ENCODE measurements around the gene NSUN6. TPM values are rescaled to one million over a fixed set of nuclear protein-coding genes. Genes with fewer than 3 reads are reported as not detected.
"Not testable (repeated sequence)": the region's sequence is repeated elsewhere in the genome, so short reads cannot be mapped to it uniquely, and the experiment has no call there.

Gene NSUN6
- total and polyA plus RNA-seq, 4 donors, result 4.1 to 13.5 (median 10.5) TPM

- Histone ChIP-seq H3K4me1 (ENCODE audit: control insufficient read depth in 1 of 2, insufficient read depth in 2 of 2, low read length in 2 of 2) (peaks cover 0 to 6% of the 10 kb centered on the region in 2 donors), H3K9me3 (ENCODE audit: control insufficient read depth, low read length) (no peaks in the 10 kb centered on the region), H3K36me3 (ENCODE audit: control insufficient read depth in 1 of 2, insufficient read depth in 2 of 2, low read length in 1 of 2) (no peaks in the 10 kb centered on the region), H3K4me3 (ENCODE audit: low read length in 2 of 2) (no peak overlapping the region), H3K27ac (ENCODE audit: low read depth in 1 of 2, low read length in 2 of 2) (no peak overlapping the region), H3K27me3 (ENCODE audit: control insufficient read depth in 1 of 2, insufficient read depth in 2 of 2, low read length in 1 of 2) (no peaks in the 10 kb centered on the region)
- ATAC-seq (ENCODE audit: low FRiP score) (no peak), DNase-seq (no peak)
- 42 to 48% methylated on average over 5 of the region's 5 CpGs for WGBS, 2 donors
- intact Hi-C loops (cut with DNase I), result no loop called here
These were observed 67.7 kb downstream of the NSUN6 start for GRCh38 chr10:18583575-18584270.

- Histone ChIP-seq H3K9me3 (ENCODE audit: control insufficient read depth, low read length) (no peaks in the 10 kb centered on the region), H3K4me1 (ENCODE audit: control insufficient read depth in 1 of 2, insufficient read depth in 2 of 2, low read length in 2 of 2) (peaks cover 0 to 6% of the 10 kb centered on the region in 2 donors), H3K27me3 (ENCODE audit: control insufficient read depth in 1 of 2, insufficient read depth in 2 of 2, low read length in 1 of 2) (no peaks in the 10 kb centered on the region), H3K27ac (ENCODE audit: low read depth in 1 of 2, low read length in 2 of 2) (no peak overlapping the region), H3K36me3 (ENCODE audit: control insufficient read depth in 1 of 2, insufficient read depth in 2 of 2, low read length in 1 of 2) (no peaks in the 10 kb centered on the region), H3K4me3 (ENCODE audit: low read length in 2 of 2) (no peak overlapping the region)
- no peak for ATAC-seq (ENCODE audit: low FRiP score)
- WGBS, 2 donors, result 9 to 19% methylated on average over 3 of the region's 3 CpGs
- intact Hi-C loops (cut with DNase I), result no loop called here
- no peak for DNase-seq
These were observed 68.6 kb downstream of the NSUN6 start for GRCh38 chr10:18582803-18583202.

GRCh38 chr10:18577823-18578685, 73.3 kb downstream of the NSUN6 start:
- Histone ChIP-seq H3K4me1 (ENCODE audit: control insufficient read depth in 1 of 2, insufficient read depth in 2 of 2, low read length in 2 of 2) (peaks cover 0 to 4% of the 10 kb centered on the region in 2 donors), H3K4me3 (ENCODE audit: low read length in 2 of 2) (no peak overlapping the region), H3K36me3 (ENCODE audit: control insufficient read depth in 1 of 2, insufficient read depth in 2 of 2, low read length in 1 of 2) (no peaks in the 10 kb centered on the region), H3K9me3 (ENCODE audit: control insufficient read depth, low read length) (peaks cover 2% of the 10 kb centered on the region), H3K27ac (ENCODE audit: low read depth in 1 of 2, low read length in 2 of 2) (no peak overlapping the region), H3K27me3 (ENCODE audit: control insufficient read depth in 1 of 2, insufficient read depth in 2 of 2, low read length in 1 of 2) (no peaks in the 10 kb centered on the region)
- 92 to 95% methylated on average over 15 of the region's 15 CpGs for WGBS, 2 donors
- intact Hi-C loops (cut with DNase I), result no loop called here
- no peak for DNase-seq
- no peak for ATAC-seq (ENCODE audit: low FRiP score)

- Histone ChIP-seq H3K4me1 (ENCODE audit: control insufficient read depth in 1 of 2, insufficient read depth in 2 of 2, low read length in 2 of 2) (no peaks in the 10 kb centered on the region), H3K27me3 (ENCODE audit: control insufficient read depth in 1 of 2, insufficient read depth in 2 of 2, low read length in 1 of 2) (no peaks in the 10 kb centered on the region), H3K27ac (ENCODE audit: low read depth in 1 of 2, low read length in 2 of 2) (no peak overlapping the region), H3K4me3 (ENCODE audit: low read length in 2 of 2) (no peak overlapping the region), H3K9me3 (ENCODE audit: control insufficient read depth, low read length) (peaks cover 2% of the 10 kb centered on the region), H3K36me3 (ENCODE audit: control insufficient read depth in 1 of 2, insufficient read depth in 2 of 2, low read length in 1 of 2) (no peaks in the 10 kb centered on the region)
- ATAC-seq (ENCODE audit: low FRiP score) (no peak), DNase-seq (no peak)
- intact Hi-C loops (cut with DNase I), result no loop called here
- WGBS, 2 donors, result 98 to 100% methylated on average over 6 of the region's 6 CpGs
These were observed 74.8 kb downstream of the NSUN6 start for GRCh38 chr10:18576586-18576985.

GRCh38 chr10:18572959-18573561, 78.3 kb downstream of the NSUN6 start:
- Histone ChIP-seq H3K27ac (ENCODE audit: low read depth in 1 of 2, low read length in 2 of 2) (no peak overlapping the region), H3K4me1 (ENCODE audit: control insufficient read depth in 1 of 2, insufficient read depth in 2 of 2, low read length in 2 of 2) (no peaks in the 10 kb centered on the region), H3K36me3 (ENCODE audit: control insufficient read depth in 1 of 2, insufficient read depth in 2 of 2, low read length in 1 of 2) (no peaks in the 10 kb centered on the region), H3K4me3 (ENCODE audit: low read length in 2 of 2) (no peak overlapping the region), H3K9me3 (ENCODE audit: control insufficient read depth, low read length) (peaks cover 2% of the 10 kb centered on the region), H3K27me3 (ENCODE audit: control insufficient read depth in 1 of 2, insufficient read depth in 2 of 2, low read length in 1 of 2) (no peaks in the 10 kb centered on the region)
- ATAC-seq (ENCODE audit: low FRiP score) (no peak), DNase-seq (no peak)
- intact Hi-C loops (cut with DNase I), result no loop called here
- WGBS, 2 donors, result 86 to 92% methylated on average over 8 of the region's 8 CpGs

GRCh38 chr10:18571780-18572179, 79.6 kb downstream of the NSUN6 start:
- intact Hi-C loops (cut with DNase I), result no loop called here
- H3K27ac ChIP-seq (ENCODE audit: low read depth in 1 of 2, low read length in 2 of 2), result no peak overlapping the region
- DNase-seq, result no peak
- no peak for ATAC-seq (ENCODE audit: low FRiP score)
- no peaks in the 10 kb centered on the region for H3K4me1 ChIP-seq (ENCODE audit: control insufficient read depth in 1 of 2, insufficient read depth in 2 of 2, low read length in 2 of 2)
- H3K9me3 ChIP-seq (ENCODE audit: control insufficient read depth, low read length), result no peaks in the 10 kb centered on the region
- no peaks in the 10 kb centered on the region for H3K36me3 ChIP-seq (ENCODE audit: control insufficient read depth in 1 of 2, insufficient read depth in 2 of 2, low read length in 1 of 2)
- H3K27me3 ChIP-seq (ENCODE audit: control insufficient read depth in 1 of 2, insufficient read depth in 2 of 2, low read length in 1 of 2), result no peaks in the 10 kb centered on the region
- no peak overlapping the region for H3K4me3 ChIP-seq (ENCODE audit: low read length in 2 of 2)
- WGBS, 2 donors, result 97 to 98% methylated on average over 1 of the region's 1 CpG

- Histone ChIP-seq H3K27ac (ENCODE audit: low read depth in 1 of 2, low read length in 2 of 2) (no peak overlapping the region), H3K4me1 (ENCODE audit: control insufficient read depth in 1 of 2, insufficient read depth in 2 of 2, low read length in 2 of 2) (no peaks in the 10 kb centered on the region), H3K9me3 (ENCODE audit: control insufficient read depth, low read length) (no peaks in the 10 kb centered on the region), H3K36me3 (ENCODE audit: control insufficient read depth in 1 of 2, insufficient read depth in 2 of 2, low read length in 1 of 2) (no peaks in the 10 kb centered on the region), H3K27me3 (ENCODE audit: control insufficient read depth in 1 of 2, insufficient read depth in 2 of 2, low read length in 1 of 2) (no peaks in the 10 kb centered on the region), H3K4me3 (ENCODE audit: low read length in 2 of 2) (no peak overlapping the region)
- intact Hi-C loops (cut with DNase I), result no loop called here
- DNase-seq (no peak), ATAC-seq (ENCODE audit: low FRiP score) (no peak)
These were observed 80.3 kb downstream of the NSUN6 start for GRCh38 chr10:18571076-18571475.

- H3K27me3 ChIP-seq (ENCODE audit: control insufficient read depth in 1 of 2, insufficient read depth in 2 of 2, low read length in 1 of 2); H3K27ac ChIP-seq (ENCODE audit: low read depth in 1 of 2, low read length in 2 of 2); H3K4me1 ChIP-seq (ENCODE audit: control insufficient read depth in 1 of 2, insufficient read depth in 2 of 2, low read length in 2 of 2); intact Hi-C loops (cut with DNase I); H3K9me3 ChIP-seq (ENCODE audit: control insufficient read depth, low read length); DNase-seq; H3K4me3 ChIP-seq (ENCODE audit: low read length in 2 of 2); H3K36me3 ChIP-seq (ENCODE audit: control insufficient read depth in 1 of 2, insufficient read depth in 2 of 2, low read length in 1 of 2); ATAC-seq (ENCODE audit: low FRiP score): not testable (repeated sequence)
- WGBS, 2 donors, result 97% methylated on average over 2 of the region's 2 CpGs
These were observed 81.0 kb downstream of the NSUN6 start for GRCh38 chr10:18570386-18570785.
